ENCODE results near the gene PCSK1N.
"Not testable (repeated sequence)": the region's sequence is repeated elsewhere in the genome, so short reads cannot be mapped to it uniquely, and the experiment has no call there.

PCSK1N gene

GRCh38 chrX:48824066-48824465, 11.3 kb downstream of the PCSK1N start:
- in situ Hi-C loops (cut with HindIII; ENCODE audit: low sequenced_read_pairs) = no loop called here

- in situ Hi-C loops (cut with HindIII; ENCODE audit: low sequenced_read_pairs) = no loop called here
Observed at GRCh38 chrX:48823053-48823452, 12.4 kb downstream of the PCSK1N start.

DNA sequence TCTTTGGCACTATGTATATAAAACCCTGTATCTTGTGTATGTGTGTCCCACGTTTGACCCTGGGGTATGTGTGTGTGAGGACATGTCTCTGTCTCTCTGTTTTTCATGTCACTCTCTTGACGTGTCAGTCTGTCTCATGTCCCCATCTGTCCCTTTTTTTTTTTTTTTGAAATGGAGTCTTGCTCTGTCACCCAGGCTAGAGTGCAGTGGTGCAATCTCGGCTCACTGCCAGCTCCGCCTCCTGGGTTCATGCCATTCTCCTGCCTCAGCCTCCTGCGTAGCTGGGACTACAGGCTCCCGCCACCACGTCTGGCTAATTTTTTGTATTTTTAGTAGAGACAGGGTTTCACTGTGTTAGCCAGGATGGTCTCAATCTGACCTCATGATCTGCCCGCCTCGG, 16.0 kb downstream of the PCSK1N start:
- in situ Hi-C loops (cut with HindIII; ENCODE audit: low sequenced_read_pairs) = not testable (repeated sequence)

GRCh38 chrX:48818866-48819265, 16.5 kb downstream of the PCSK1N start:
- in situ Hi-C loops (cut with HindIII; ENCODE audit: low sequenced_read_pairs) = no loop called here

GRCh38 chrX:48818098-48818497, 17.3 kb downstream of the PCSK1N start:
- in situ Hi-C loops (cut with HindIII; ENCODE audit: low sequenced_read_pairs) = no loop called here

DNA sequence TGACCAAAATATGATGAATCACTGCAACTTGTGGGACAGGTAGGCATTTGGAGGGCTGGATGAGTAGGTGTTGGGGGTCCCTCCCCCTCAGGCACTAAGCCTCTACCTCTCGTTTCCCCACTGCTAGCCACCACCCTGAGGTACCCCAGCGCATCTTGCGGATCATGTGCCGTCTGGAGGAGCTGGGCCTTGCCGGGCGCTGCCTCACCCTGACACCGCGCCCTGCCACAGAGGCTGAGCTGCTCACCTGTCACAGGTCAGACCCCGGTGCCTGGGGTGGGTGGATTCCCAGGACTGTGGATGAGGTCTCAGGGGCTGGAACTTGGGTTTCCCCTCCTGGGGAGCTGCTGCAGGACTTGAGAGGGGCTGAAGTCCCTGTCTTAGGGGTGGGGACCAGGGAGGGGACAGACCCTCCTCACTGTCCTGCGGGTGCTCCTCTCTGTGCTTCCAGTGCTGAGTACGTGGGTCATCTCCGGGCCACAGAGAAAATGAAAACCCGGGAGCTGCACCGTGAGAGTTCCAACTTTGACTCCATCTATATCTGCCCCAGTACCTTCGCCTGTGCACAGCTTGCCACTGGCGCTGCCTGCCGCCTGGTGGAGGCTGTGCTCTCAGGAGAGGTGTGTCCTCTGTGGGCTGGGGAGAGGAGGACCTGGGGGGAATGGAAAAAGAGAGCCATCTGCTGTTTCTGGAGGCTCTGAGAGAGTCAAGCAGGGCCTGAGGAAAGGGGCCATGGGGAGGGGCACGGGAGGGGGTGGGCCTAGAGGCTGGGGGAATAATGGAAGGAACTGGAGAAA, 19.2 kb downstream of the PCSK1N start:
- in situ Hi-C loops (cut with HindIII; ENCODE audit: low sequenced_read_pairs) = no loop called here

- in situ Hi-C loops (cut with HindIII; ENCODE audit: low sequenced_read_pairs) = no loop called here
Observed at GRCh38 chrX:48815266-48815665, 20.1 kb downstream of the PCSK1N start.

- in situ Hi-C loops (cut with HindIII; ENCODE audit: low sequenced_read_pairs) = no loop called here
Observed at GRCh38 chrX:48814722-48815121, 20.7 kb downstream of the PCSK1N start.

- in situ Hi-C loops (cut with HindIII; ENCODE audit: low sequenced_read_pairs) = no loop called here
Observed at GRCh38 chrX:48813644-48814043, 21.8 kb downstream of the PCSK1N start.

- in situ Hi-C loops (cut with HindIII; ENCODE audit: low sequenced_read_pairs) = no loop called here
Observed at GRCh38 chrX:48806081-48806480, 29.3 kb downstream of the PCSK1N start.

DNA sequence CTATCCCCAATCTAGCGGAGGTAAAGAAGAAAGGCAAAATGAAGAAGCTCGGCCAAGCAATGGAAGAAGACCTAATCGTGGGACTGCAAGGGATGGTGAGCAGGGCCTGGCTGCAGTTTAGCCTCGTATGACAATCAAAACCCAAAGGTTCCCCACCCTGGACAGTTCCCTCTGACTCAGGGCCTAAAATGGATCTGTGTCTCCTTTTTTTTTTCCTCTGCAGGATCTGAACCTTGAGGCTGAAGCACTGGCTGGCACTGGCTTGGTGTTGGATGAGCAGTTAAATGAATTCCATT, 32.6 kb downstream of the PCSK1N start:
- in situ Hi-C loops (cut with HindIII; ENCODE audit: low sequenced_read_pairs) = no loop called here

DNA sequence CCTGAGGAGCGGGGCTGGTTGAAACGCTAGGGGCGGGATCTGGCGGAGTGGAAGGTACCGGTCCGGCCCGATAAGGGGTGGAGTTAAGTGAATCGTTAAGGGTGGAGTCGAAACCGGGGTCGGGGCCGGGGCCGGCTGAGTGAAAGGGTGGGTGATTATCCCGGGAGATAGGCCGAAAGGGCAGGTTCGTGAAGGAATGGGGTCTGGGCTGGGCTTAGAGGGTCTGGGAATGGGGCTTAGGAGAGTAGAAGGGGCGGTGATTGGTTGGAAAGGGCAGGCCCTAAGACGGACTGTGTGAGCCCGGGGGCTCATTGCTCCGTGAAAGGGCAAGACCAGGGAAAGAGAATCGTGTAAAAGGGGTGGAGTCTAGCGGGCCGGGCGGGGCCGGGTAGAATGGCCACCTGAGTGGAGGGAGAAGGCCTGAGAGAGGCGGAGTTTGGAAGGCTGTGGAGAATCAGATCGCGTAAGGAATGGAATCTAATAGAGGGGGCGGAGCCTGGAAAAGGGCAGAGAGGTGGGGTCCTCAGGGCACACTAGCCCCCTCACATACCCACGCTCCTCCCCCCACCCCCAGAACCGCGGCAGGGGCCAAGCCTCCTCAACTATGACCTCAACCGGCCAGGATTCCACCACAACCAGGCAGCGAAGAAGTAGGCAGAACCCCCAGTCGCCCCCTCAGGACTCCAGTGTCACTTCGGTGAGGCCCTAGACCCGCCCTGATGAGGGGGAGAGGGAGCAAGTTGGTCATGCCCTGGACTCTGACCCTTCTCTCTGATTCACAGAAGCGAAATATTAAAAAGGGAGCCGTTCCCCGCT, 33.1 kb downstream of the PCSK1N start:
- in situ Hi-C loops (cut with HindIII; ENCODE audit: low sequenced_read_pairs) = no loop called here

- in situ Hi-C loops (cut with HindIII; ENCODE audit: low sequenced_read_pairs) = no loop called here
Observed at GRCh38 chrX:48801280-48802088, 33.9 kb downstream of the PCSK1N start, which contains the start of gene HDAC6. Gene HDAC6, plus strand, starts transcription at chrX:48802067. Its CDS starts 626 bp downstream, at chrX:48802693.

- in situ Hi-C loops (cut with HindIII; ENCODE audit: low sequenced_read_pairs) = no loop called here
Observed at GRCh38 chrX:48800574-48801279, 34.7 kb downstream of the PCSK1N start.

DNA sequence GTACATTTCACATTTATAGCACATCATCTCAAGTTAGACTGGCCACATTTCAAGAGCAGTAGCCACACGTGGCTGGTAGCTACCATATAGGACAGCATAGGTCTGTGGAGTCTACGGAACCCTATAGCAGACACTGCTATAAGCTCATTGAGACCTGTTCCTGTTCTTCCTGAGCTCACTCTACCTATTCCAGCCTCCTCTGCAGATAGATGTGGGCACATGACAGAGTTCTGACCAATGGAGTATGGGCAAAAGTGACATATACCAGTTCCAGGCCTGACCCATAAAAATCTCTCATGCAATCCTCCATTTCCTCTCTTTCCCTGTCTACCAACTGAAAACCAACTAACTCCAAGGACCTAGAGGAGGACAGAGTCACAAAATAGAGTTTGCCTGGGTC, 37.1 kb downstream of the PCSK1N start:
- in situ Hi-C loops (cut with HindIII; ENCODE audit: low sequenced_read_pairs) = no loop called here

GRCh38 chrX:48794911-48795515, 40.4 kb downstream of the PCSK1N start:
- in situ Hi-C loops (cut with HindIII; ENCODE audit: low sequenced_read_pairs) = no loop called here

DNA sequence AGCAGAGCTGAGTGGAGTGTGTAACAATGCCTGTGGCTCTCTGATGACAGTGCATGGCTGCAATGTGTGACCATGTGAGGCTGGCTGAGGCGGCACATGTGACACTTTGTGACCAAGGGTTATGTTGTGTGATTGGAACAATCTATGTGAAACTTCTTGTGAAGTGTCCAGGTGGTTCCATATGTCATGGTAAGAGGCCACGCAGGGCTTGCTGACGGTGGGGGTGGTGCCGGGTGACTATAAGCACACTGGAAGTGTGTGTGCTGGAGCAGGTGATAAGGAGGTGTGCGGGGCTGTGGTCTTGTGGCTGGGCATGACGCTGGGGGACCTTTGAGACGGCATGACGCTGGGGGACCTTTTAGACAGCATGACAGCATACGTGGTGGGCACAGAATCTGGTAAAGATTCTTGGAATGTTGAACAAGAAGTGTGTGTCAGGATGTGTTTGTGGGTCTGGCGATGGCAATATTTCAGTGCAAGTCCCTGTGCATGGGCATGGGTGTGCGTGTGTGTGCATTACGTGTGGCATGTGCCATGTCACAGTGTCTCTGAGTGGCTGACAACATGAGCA, 41.0 kb downstream of the PCSK1N start:
- in situ Hi-C loops (cut with HindIII; ENCODE audit: low sequenced_read_pairs) = no loop called here

DNA sequence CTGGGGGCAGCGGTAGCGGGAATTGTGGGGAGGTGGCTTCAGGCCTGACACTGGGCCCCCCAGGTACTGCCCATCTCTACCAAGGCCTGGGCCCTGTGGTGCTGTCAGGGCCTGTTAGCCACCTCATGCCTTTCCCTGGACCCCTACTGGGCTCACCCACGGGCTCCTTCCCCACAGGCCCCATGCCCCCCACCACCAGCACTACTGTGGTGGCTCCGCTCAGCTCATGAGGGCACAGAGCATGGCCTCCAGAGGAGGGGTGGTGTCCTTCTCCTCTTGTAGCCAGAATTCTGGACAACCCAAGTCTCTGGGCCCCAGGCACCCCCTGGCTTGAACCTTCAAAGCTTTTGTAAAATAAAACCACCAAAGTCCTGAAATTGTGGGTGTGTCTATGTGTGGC, 41.5 kb downstream of the PCSK1N start:
- in situ Hi-C loops (cut with HindIII; ENCODE audit: low sequenced_read_pairs) = no loop called here

GRCh38 chrX:48792219-48792618, 43.2 kb downstream of the PCSK1N start:
- in situ Hi-C loops (cut with HindIII; ENCODE audit: low sequenced_read_pairs) = no loop called here
